Kidney glomerular epithelial cell (primary cell): Measurements from ENCODE around the gene SPATA12.

Experiments
- DNase-seq: peaks from one replicate; lab custom pipeline; 2025; lab: John Stamatoyannopoulos, UW

The SPATA12 gene

GRCh38 chr3:57060089-57060821 is at the start of gene SPATA12:
SPATA12 (plus strand) TSS chr3:57060664; CDS start chr3:57073695, 13,031 bp downstream.
- peak; percentile 90 for DNase-seq

- DNase-seq = no peak
Measured at GRCh38 chr3:57011022-57011421, 49.4 kb upstream of the SPATA12 start.

GRCh38 chr3:57012847-57013246 is 47.6 kb upstream of the SPATA12 start:
- no peak for DNase-seq

GRCh38 chr3:57015350-57015729 is 45.1 kb upstream of the SPATA12 start:
- no peak for DNase-seq

GRCh38 chr3:57015912-57016311 is 44.6 kb upstream of the SPATA12 start:
- no peak for DNase-seq

- no peak for DNase-seq
Measured at GRCh38 chr3:57017459-57017845, 43.0 kb upstream of the SPATA12 start.

GRCh38 chr3:57018246-57018645 is 42.2 kb upstream of the SPATA12 start:
- DNase-seq = no peak

- no peak for DNase-seq
Measured at GRCh38 chr3:57019057-57019456, 41.4 kb upstream of the SPATA12 start.

GRCh38 chr3:57025237-57025636 is 35.2 kb upstream of the SPATA12 start:
- DNase-seq = no peak

GRCh38 chr3:57026944-57027343 is 33.5 kb upstream of the SPATA12 start:
- peak; percentile 18 for DNase-seq

- no peak for DNase-seq
Measured at GRCh38 chr3:57029383-57029782, 31.1 kb upstream of the SPATA12 start.

- DNase-seq = peak; percentile 20
Measured at GRCh38 chr3:57029924-57030323, 30.5 kb upstream of the SPATA12 start.

- no peak for DNase-seq
Measured at GRCh38 chr3:57030721-57031120, 29.7 kb upstream of the SPATA12 start.

GRCh38 chr3:57031631-57032541 is 28.6 kb upstream of the SPATA12 start:
- no peak for DNase-seq

- DNase-seq = no peak
Measured at GRCh38 chr3:57036952-57037351, 23.5 kb upstream of the SPATA12 start.

GRCh38 chr3:57038466-57039164 is 21.8 kb upstream of the SPATA12 start:
- DNase-seq = no peak

GRCh38 chr3:57041674-57042073 is 18.8 kb upstream of the SPATA12 start:
- no peak for DNase-seq

- DNase-seq = peak; percentile 37
Measured at GRCh38 chr3:57043518-57043917, 16.9 kb upstream of the SPATA12 start.

GRCh38 chr3:57046101-57046765 is 14.2 kb upstream of the SPATA12 start:
- no peak for DNase-seq

- no peak for DNase-seq
Measured at GRCh38 chr3:57048052-57048671, 12.3 kb upstream of the SPATA12 start.

- DNase-seq = no peak
Measured at GRCh38 chr3:57048728-57049127, 11.7 kb upstream of the SPATA12 start.

- DNase-seq = no peak
Measured at GRCh38 chr3:57052662-57053061, 7.8 kb upstream of the SPATA12 start.
